Fibroblast of mammary gland (primary cell): ENCODE measurements around the gene NCK2.

ENCODE experiments used
- DNase-seq: peaks from one replicate; pipeline ENCODE4 v3.0.0-alpha.2; 2010; ENCODE audit warnings: low read depth
- H3K4me3 ChIP-seq: 2 replicates; pipeline ENCODE4 v1.5.1; 2011; ENCODE audit warnings: low read depth, mild to moderate bottlenecking, low read length, moderate library complexity; ENCODE audit not compliant: control insufficient read depth
- CTCF ChIP-seq: conservative IDR thresholded peaks from 2 replicates; pipeline ENCODE4 v1.5.1; 2011; ENCODE audit warnings: low read depth, low read length, inconsistent platforms; ENCODE audit not compliant: control insufficient read depth, insufficient read depth

The NCK2 gene

GRCh38 chr2:105712166-105712915 is 32.4 kb upstream of the NCK2 start:
- peak; percentile 53 for DNase-seq
- TF ChIP-seq CTCF = no peak
- no peak overlapping the region for H3K4me3 ChIP-seq

GRCh38 chr2:105712981-105713596 is 31.6 kb upstream of the NCK2 start:
- H3K4me3 ChIP-seq = no peak overlapping the region
- no peak for TF ChIP-seq CTCF
- peak; percentile 78 for DNase-seq

- TF ChIP-seq CTCF = no peak
- DNase-seq = no peak
- no peak overlapping the region for H3K4me3 ChIP-seq
These were observed 30.6 kb upstream of the NCK2 start for GRCh38 chr2:105714141-105714540.

GRCh38 chr2:105718846-105719481 is 25.7 kb upstream of the NCK2 start:
- TF ChIP-seq CTCF = no peak
- H3K4me3 ChIP-seq = no peak overlapping the region

GRCh38 chr2:105721991-105722511 is 22.7 kb upstream of the NCK2 start:
- H3K4me3 ChIP-seq = no peak overlapping the region
- no peak for DNase-seq
- TF ChIP-seq CTCF = no peak

More at GRCh38 chr2:105718846-105719481, 25.7 kb upstream of the NCK2 start:
- no peak for DNase-seq

GRCh38 chr2:105722726-105723297 is 21.9 kb upstream of the NCK2 start:
- DNase-seq = no peak
- H3K4me3 ChIP-seq = no peak overlapping the region
- no peak for TF ChIP-seq CTCF
